ENCODE measurements around the gene GK2.

GK2 gene

GRCh38 chr4:79408063-79408462 is at the start of gene GK2:
Gene GK2, minus strand, starts transcription at chr4:79408228. Its CDS starts 28 bp downstream, at chr4:79408200.
- no peak for FAIRE-seq

GRCh38 chr4:79455216-79455615 is 47.2 kb upstream of the GK2 start:
- FAIRE-seq: no peak

- FAIRE-seq: no peak
Observed at GRCh38 chr4:79454656-79455055, 46.6 kb upstream of the GK2 start.

GRCh38 chr4:79450053-79450452 is 42.0 kb upstream of the GK2 start:
- no peak for FAIRE-seq

- no peak for FAIRE-seq
Observed at GRCh38 chr4:79446145-79446544, 38.1 kb upstream of the GK2 start.

- FAIRE-seq: no peak
Observed at GRCh38 chr4:79445371-79445781, 37.3 kb upstream of the GK2 start.

- FAIRE-seq: no peak
Observed at GRCh38 chr4:79442422-79442821, 34.4 kb upstream of the GK2 start.

GRCh38 chr4:79439489-79439888 is 31.5 kb upstream of the GK2 start:
- FAIRE-seq: no peak

GRCh38 chr4:79431839-79432238 is 23.8 kb upstream of the GK2 start:
- FAIRE-seq: no peak

GRCh38 chr4:79429113-79429903 is 21.3 kb upstream of the GK2 start:
- no peak for FAIRE-seq

GRCh38 chr4:79426989-79427388 is 19.0 kb upstream of the GK2 start:
- FAIRE-seq: no peak

GRCh38 chr4:79425586-79425985 is 17.6 kb upstream of the GK2 start:
- no peak for FAIRE-seq

- no peak for FAIRE-seq
Observed at GRCh38 chr4:79421483-79421882, 13.5 kb upstream of the GK2 start.

- no peak for FAIRE-seq
Observed at GRCh38 chr4:79413886-79414285, 5.9 kb upstream of the GK2 start.

- no peak for FAIRE-seq
Observed at GRCh38 chr4:79413032-79413885, 5.2 kb upstream of the GK2 start.

GRCh38 chr4:79404666-79405065 is 3.4 kb downstream of the GK2 start:
- FAIRE-seq: peak; percentile 70

- no peak for FAIRE-seq
Observed at GRCh38 chr4:79403356-79403755, 4.7 kb downstream of the GK2 start.

GRCh38 chr4:79402332-79402851 is 5.6 kb downstream of the GK2 start:
- FAIRE-seq: no peak

GRCh38 chr4:79399076-79399475 is 9.0 kb downstream of the GK2 start:
- no peak for FAIRE-seq

- no peak for FAIRE-seq
Observed at GRCh38 chr4:79397951-79398350, 10.1 kb downstream of the GK2 start.

GRCh38 chr4:79396794-79397193 is 11.2 kb downstream of the GK2 start:
- FAIRE-seq: no peak

GRCh38 chr4:79395841-79396240 is 12.2 kb downstream of the GK2 start:
- no peak for FAIRE-seq

- no peak for FAIRE-seq
Observed at GRCh38 chr4:79390890-79391289, 17.1 kb downstream of the GK2 start.

GRCh38 chr4:79385641-79386040 is 22.4 kb downstream of the GK2 start:
- no peak for FAIRE-seq
